Activated naive CD8-positive, alpha-beta T cell treated with anti-CD3 and anti-CD28 coated beads, Interleukin-2, amount 10 ng/mL, durations not matched to agents 7 days and 5 days (primary cell): Measurements from ENCODE around the gene IMPDH1. TPM values are rescaled to one million over a fixed set of nuclear protein-coding genes. Genes with fewer than 3 reads are reported as not detected.

Experiments
- ATAC-seq: fragments of 150-1000 bp; cut with Tn5 transposase; one replicate; pipeline ENCODE4 v1.10.0; 2021; ENCODE audit warnings: low read depth, moderate library complexity
- POLR2A ChIA-PET: fragments of 350-600 bp; sonication (Branson Sonifier 250); formaldehyde crosslinking; loops from one replicate; lab custom pipeline; 2021; ENCODE audit warnings: antibody characterized with exemption; lab: Charles Lee
- DNase-seq: peaks from one replicate; pipeline ENCODE4 v3.0.0; 2021
- H3K27ac Mint-ChIP-seq: one replicate; pipeline ENCODE4 v1.8.0; 2022; ENCODE audit warnings: mild to moderate bottlenecking, mixed read lengths
- H3K27me3 Mint-ChIP-seq: one replicate; pipeline ENCODE4 v1.8.0; 2022; ENCODE audit warnings: mild to moderate bottlenecking, moderate library complexity, mixed read lengths
- H3K36me3 Mint-ChIP-seq: one replicate; pipeline ENCODE4 v1.8.0; 2021; ENCODE audit warnings: mild to moderate bottlenecking, mixed read lengths
- H3K4me1 Mint-ChIP-seq: one replicate; pipeline ENCODE4 v1.8.0; 2021; ENCODE audit warnings: mixed read lengths
- H3K4me3 Mint-ChIP-seq: one replicate; pipeline ENCODE4 v1.8.0; 2022; ENCODE audit warnings: mild to moderate bottlenecking, moderate library complexity, mixed read lengths
- H3K9me3 Mint-ChIP-seq: one replicate; pipeline ENCODE4 v1.8.0; 2021; ENCODE audit warnings: mixed read lengths
- total RNA-seq, 2 experiments: library from RNA; stranded (reverse); gene quantifications; one replicate each; pipeline ENCODE4 v1.2.3, GENCODE V29; 2021

Gene IMPDH1
- total RNA-seq, 2 experiments from 2014 or later, result 59.0 to 64.4 TPM

DNA sequence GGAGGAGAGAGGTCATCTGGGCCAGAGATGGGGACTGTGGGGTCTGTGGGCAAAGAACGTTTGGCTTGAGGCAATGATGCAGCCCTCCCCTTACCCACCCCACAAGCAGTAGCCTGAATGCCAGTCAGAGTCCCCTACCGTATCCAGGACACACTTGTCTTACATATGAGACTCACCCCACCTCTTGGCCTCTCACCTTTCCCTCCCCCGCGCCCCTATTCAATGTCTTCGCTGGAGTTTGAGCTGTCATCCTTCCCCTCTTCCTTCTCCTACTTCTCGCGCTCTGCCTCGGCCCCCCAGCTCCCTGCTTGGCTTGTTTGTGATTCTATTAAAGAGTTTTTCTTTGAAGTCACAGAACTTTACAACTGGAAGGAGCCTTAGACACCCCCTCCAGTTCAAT lies 57.1 kb downstream of the IMPDH1 start:
- no peaks in the 10 kb centered on the region for H3K9me3 Mint-ChIP-seq
- DNase-seq (no peak), ATAC-seq (no peak)
- H3K36me3 Mint-ChIP-seq, result no peaks in the 10 kb centered on the region
- H3K4me3 Mint-ChIP-seq, result peak overlapping the region; percentile 33
- H3K4me1 Mint-ChIP-seq, result peaks cover 7% of the 10 kb centered on the region
- peaks cover 41% of the 10 kb centered on the region for H3K27me3 Mint-ChIP-seq
- POLR2A ChIA-PET, result no interaction called here
- no peak overlapping the region for H3K27ac Mint-ChIP-seq

DNA sequence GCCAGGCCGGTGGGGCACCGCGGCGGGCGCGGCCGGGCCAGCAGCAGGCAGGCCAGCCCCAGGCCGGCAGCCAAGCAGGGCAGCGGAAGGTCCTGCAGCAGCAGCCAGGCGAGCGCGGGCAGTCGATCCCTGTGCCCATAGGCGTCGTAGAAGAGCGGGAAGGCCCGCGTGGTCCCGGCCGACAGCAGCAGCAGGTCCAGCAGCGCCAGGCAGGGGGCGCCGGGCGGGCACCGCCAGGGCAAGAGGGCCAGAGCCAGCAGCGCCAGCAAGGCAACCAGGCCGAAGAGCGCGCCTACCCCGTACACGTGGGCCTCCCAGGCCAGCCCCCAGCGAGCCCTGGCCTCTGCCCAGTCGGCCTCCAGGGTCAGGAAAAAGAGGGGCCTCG lies 57.6 kb downstream of the IMPDH1 start:
- Mint-ChIP-seq H3K4me1 (peaks cover 7% of the 10 kb centered on the region), H3K9me3 (no peaks in the 10 kb centered on the region), H3K36me3 (no peaks in the 10 kb centered on the region), H3K27ac (no peak overlapping the region), H3K27me3 (peaks cover 44% of the 10 kb centered on the region), H3K4me3 (no peak overlapping the region)
- peak; percentile 30 for ATAC-seq
- POLR2A ChIA-PET, result no interaction called here
- DNase-seq, result peak; percentile 53

DNA sequence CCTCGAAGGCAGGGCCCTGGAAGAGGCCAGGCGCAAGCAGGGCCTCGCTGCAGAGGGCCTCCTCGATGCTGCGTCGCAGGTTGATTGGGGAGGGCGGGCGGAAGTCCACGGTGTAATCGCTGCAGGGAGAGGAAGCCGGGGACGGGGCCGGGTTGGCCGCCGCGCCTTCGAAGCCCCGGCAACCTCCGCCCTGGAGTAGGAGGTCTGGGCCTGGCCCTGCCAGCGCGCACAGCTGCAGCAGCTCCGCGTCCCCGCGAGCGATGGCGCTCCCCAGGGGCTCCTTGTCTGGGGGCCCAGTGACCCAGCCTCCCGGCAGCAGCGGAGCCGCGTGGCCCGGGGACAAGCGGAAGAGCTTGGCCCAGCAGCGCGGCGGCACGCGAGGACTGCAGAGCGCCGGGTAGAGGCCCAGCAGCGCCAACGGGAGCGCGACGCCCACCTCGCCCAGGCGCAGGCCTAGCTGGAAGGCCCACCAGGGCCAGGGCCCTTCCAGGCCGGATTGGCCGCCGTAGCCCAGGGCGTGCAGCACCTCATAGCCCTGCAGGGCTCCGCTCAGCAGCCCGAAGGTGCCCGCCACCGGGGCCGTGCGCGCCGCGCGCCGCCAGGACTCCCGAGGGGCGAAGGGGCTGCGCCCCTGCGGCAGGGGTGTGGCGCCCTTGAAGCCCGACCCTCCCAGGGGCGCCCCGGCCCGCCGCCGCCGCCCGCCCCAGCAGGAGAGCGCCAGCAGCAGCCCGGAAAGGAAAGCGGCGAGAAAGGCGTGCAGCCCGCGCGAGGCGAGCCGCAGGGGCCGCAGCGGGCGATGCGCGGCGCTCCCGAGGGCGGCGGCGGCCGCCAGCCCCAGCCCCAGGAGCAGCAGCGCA lies 58.3 kb downstream of the IMPDH1 start:
- Mint-ChIP-seq H3K27me3 (peaks cover 44% of the 10 kb centered on the region), H3K4me3 (no peak overlapping the region), H3K36me3 (no peaks in the 10 kb centered on the region), H3K9me3 (no peaks in the 10 kb centered on the region), H3K4me1 (peaks cover 7% of the 10 kb centered on the region), H3K27ac (no peak overlapping the region)
- peak; percentile 56 for DNase-seq
- peak; percentile 51 for ATAC-seq
- POLR2A ChIA-PET, result no interaction called here

DNA sequence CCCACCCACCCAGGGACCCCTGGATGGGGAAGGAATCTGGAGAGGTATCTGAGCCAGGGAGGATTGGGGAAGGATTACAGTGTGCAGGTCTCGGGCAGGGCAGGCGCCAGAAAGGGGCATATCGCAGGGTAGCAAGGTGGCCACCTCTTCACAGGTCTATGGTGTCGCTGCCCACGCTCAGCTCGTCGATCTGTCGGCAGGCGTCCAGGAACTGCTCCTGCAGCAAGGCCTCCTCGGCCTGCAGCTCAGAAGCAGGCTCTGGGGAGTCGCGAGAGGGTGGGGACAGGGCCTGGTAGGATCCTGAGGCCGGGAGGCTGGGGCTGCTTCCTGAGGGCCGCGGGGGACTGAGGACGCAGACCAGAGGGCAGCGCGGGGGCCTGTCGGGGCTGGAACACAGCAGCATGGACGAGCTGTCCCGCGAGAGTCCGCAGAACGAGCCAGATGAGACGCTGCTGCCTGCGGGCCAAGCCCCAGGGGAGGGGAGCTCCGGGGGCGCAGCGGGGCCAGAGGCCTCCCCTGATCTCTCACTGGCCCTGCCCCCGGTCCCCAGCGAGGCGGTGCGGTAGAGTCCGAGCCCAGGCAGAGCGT lies 59.0 kb downstream of the IMPDH1 start:
- no peak overlapping the region for H3K4me3 Mint-ChIP-seq
- ATAC-seq (no peak), DNase-seq (no peak)
- no peaks in the 10 kb centered on the region for H3K36me3 Mint-ChIP-seq
- POLR2A ChIA-PET, result no interaction called here
- H3K9me3 Mint-ChIP-seq, result no peaks in the 10 kb centered on the region
- no peak overlapping the region for H3K27ac Mint-ChIP-seq
- H3K4me1 Mint-ChIP-seq, result peaks cover 6% of the 10 kb centered on the region
- H3K27me3 Mint-ChIP-seq, result peaks cover 44% of the 10 kb centered on the region

DNA sequence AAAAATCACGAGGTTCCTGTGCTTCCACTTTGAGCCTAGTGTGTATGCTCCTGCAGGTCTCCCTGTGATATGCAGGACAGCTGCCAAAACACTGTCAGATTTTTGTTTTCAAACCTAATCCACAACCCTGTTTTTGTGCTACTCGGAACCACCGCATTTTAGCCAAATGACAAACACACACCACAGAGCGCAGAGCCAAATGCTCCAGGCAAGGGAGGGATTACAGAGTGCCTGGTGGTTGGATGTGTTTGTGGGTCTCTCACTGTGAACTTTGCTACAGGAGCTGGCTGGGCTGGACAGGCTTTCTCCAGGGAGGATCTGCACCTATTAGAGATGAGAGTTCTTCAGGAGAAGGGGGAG lies 60.3 kb downstream of the IMPDH1 start:
- peaks cover 44% of the 10 kb centered on the region for H3K27me3 Mint-ChIP-seq
- DNase-seq (no peak), ATAC-seq (no peak)
- POLR2A ChIA-PET, result interaction anchor here (1.6 kb wide), 1 partner anchor 40 kb away, joined by 3 read pairs; no protein-coding TSS in a partner anchor
- H3K4me1 Mint-ChIP-seq, result peaks cover 1% of the 10 kb centered on the region
- no peak overlapping the region for H3K4me3 Mint-ChIP-seq
- H3K27ac Mint-ChIP-seq, result no peak overlapping the region
- H3K36me3 Mint-ChIP-seq, result no peaks in the 10 kb centered on the region
- H3K9me3 Mint-ChIP-seq, result no peaks in the 10 kb centered on the region

DNA sequence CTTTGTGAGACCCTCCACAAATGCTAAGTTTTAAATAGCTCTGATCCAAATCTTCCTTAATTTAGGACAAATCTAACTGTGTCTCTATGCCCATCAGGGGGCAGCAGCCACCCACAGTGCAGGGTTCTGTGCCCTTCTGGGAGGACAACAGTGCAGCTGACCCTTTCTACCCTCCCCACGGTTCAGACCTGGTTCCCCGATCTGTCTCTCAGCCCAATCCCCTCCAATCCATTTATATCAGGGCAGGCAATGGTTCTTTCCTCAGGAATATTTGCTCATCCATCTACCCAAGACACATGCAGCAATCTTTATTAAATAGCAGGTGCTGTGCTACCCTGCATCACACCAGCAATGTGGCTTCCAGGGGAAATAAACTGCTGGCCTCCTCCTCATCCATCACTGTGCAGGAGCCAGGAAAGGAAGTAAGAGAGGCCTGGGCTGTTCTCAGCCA lies 62.1 kb downstream of the IMPDH1 start:
- Mint-ChIP-seq H3K27me3 (peaks cover 30% of the 10 kb centered on the region), H3K36me3 (no peaks in the 10 kb centered on the region), H3K4me3 (no peak overlapping the region), H3K4me1 (peaks cover 7% of the 10 kb centered on the region), H3K27ac (no peak overlapping the region), H3K9me3 (no peaks in the 10 kb centered on the region)
- ATAC-seq, result no peak
- peak; percentile 57 for DNase-seq
- POLR2A ChIA-PET, result interaction anchor here (0.6 to 1.4 kb wide), 2 partner anchors 40 to 866 kb away, joined by 4 to 9 read pairs; no protein-coding TSS in a partner anchor

DNA sequence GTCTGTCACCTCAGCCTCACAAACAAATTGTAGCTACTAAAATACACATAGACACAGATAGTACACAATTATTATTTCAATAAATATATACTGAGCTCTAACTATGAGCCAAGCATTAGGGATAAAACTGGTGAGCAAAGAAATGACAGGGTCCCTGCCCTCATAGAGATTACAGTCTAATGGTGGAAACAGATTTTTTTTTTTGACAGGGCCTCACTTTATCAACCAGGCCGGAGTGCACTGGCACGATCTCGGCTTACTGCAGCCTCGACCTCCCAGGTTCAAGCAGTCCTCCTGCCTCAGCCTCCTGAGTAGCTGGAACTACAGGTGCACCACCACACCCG lies 65.4 kb downstream of the IMPDH1 start:
- POLR2A ChIA-PET, result interaction anchor here (0.6 to 1.2 kb wide), 4 partner anchors 11 to 953 kb away, joined by 3 to 4 read pairs (median 3); partner anchors contain the start of gene HILPDA
- Mint-ChIP-seq H3K27me3 (peaks cover 14% of the 10 kb centered on the region), H3K27ac (no peak overlapping the region), H3K9me3 (no peaks in the 10 kb centered on the region), H3K4me1 (peaks cover 28% of the 10 kb centered on the region), H3K36me3 (peaks cover 2% of the 10 kb centered on the region), H3K4me3 (peak overlapping the region; percentile 60)
- DNase-seq (no peak), ATAC-seq (no peak)

DNA sequence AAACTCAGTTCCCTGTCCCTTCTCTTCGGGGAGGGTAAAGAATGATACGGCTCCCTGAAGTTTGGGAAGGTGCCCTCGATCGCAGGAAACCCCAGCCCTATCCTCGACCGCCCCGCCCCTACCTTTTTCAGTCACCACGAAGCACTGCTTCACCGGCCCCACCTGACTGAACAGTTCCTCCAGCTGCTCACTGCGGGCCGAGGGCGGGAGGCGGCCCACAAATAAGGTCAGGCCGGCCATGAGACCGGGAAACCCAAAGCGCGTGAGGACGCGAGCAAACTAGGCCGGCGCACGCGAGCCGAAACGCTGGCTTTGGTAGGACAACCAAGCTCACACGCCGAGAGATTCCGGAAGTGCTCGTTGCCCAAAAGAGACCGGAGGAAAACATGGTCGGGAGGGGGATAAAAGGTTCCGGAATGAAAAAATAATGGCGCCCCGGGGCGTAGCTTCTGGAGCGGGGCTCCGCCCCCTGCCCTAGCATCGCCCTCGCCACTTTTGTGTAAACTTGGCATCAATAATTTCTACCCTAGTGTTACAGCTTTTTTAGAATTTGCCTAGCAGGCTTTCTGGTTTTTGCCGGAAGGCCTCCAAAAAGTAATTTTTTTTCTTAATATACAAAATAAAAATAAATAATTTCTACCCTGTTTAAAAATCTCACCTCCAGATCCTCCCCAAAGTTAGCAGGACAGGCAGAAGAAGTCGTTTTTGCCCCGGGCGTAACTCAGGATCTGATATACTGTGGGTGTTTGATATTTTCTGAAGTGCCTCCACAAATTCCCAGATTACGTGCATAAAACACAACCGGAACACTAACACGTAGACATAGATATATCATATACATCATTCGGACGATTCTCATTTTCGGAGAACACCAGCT lies 66.0 kb downstream of the IMPDH1 start, which contains the start of gene RBM28:
TSS of gene RBM28 (minus strand) at position 355 of the 877 bp plus-strand sequence. CDS start at position 240, 115 bp downstream.
- POLR2A ChIA-PET, result interaction anchor here (0.6 to 1.2 kb wide), 7 partner anchors 9 to 952 kb away, joined by 3 to 5 read pairs (median 3); partner anchors contain the start of genes HILPDA and TNPO3
- DNase-seq, result peak; percentile 83
- peak; percentile 91 for ATAC-seq
- H3K4me3 Mint-ChIP-seq, result peak within 1 kb of the TSS; percentile 94
- H3K36me3 Mint-ChIP-seq, result peaks cover 2% of the 10 kb centered on the region
- peak within 1 kb of the TSS; percentile 91 for H3K27ac Mint-ChIP-seq
- H3K27me3 Mint-ChIP-seq, result peaks cover 10% of the 10 kb centered on the region
- H3K4me1 Mint-ChIP-seq, result peaks cover 28% of the 10 kb centered on the region
- H3K9me3 Mint-ChIP-seq, result no peaks in the 10 kb centered on the region

Other genes with a start within 250 kb of the IMPDH1 start
- not detected for gene LEP, start 168.7 kb downstream of the IMPDH1 start, total RNA-seq
- 10 to 100 TPM; 42.0 to 42.9 TPM for gene RBM28, start 66.1 kb downstream of the IMPDH1 start, total RNA-seq
- under 1 TPM; 0.28 to 0.30 TPM for gene PRRT4, start 48.3 kb downstream of the IMPDH1 start, total RNA-seq
- 10 to 100 TPM; 27.8 to 28.4 TPM for gene HILPDA, start 45.9 kb upstream of the IMPDH1 start, total RNA-seq
- gene METTL2B, start 66.8 kb upstream of the IMPDH1 start, total RNA-seq, result 10 to 100 TPM; 26.7 to 27.8 TPM